HG02610 (cell line): ENCODE measurements around the gene FCSK.
A peak's percentile ranks its signal among the peaks of the same experiment; 100 is the strongest.

Experiments used
- ATAC-seq: cut with Tn5 transposase; IDR thresholded peaks from one replicate; pipeline ENCODE4 v1.9.1; 2021; ENCODE audit warnings: mild to moderate bottlenecking, moderate library complexity; ENCODE audit not compliant: unreplicated experiment

Gene FCSK

DNA sequence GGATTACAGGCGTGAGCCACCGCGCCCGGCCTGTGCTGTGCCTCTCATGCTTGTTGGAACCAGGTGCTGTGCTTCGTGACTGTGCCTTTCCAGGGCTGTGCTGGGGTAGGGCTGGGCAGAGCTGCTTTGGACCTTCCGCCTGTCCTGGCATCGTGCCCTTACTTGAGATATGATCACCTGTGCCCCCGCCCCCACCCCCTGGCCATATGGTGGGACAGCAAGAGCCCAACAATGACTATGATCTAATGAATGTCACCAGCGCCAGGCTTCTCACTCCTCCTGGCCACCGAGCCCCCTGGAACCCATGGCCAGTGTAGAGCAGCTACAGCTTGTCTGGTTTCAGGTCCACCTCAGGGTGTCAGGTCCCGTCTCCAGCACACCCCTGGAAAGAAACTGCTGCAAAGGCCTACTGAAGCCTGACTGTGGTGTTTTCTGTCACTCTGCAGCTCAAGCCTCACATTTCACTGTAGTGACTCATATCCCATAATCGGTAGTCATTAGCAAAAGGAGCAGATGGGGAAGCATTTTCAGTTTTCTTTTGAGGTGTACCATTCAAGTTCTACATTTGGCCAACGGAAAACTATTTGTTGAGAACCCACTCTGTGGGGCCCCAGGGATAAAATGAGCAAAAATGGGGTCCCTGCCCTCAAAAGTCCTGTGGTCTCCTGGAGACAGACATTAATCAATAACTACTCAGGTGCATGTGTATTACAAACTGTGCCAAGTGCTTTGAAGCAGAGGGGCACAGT is 22.1 kb downstream of the FCSK start:
- peak; percentile 88 for ATAC-seq

DNA sequence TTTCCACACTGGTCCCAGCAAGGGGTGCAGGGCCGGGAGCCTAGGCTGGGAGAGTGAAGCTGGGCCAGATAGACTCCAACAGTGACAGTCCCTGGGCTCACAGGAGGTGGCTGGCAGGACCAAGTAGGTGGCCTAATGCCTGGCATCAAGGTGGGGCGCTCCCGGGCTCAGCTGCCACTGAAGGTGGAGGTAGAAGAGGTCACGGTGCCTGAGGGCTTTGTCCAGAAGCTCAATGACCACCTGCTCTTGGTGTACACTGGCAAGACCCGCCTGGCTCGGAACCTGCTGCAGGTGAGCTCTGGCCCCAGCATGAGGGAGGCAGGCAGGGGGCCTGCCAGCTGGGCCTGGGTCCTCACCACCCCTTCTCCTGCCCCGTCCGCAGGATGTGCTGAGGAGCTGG is 23.8 kb downstream of the FCSK start:
- no peak for ATAC-seq

GRCh38 chr16:70478912-70479341 is 24.5 kb downstream of the FCSK start:
- no peak for ATAC-seq

- ATAC-seq: no peak
Observed at GRCh38 chr16:70480127-70481105, 26.0 kb downstream of the FCSK start.

GRCh38 chr16:70481929-70482536 is 27.6 kb downstream of the FCSK start:
- no peak for ATAC-seq

DNA sequence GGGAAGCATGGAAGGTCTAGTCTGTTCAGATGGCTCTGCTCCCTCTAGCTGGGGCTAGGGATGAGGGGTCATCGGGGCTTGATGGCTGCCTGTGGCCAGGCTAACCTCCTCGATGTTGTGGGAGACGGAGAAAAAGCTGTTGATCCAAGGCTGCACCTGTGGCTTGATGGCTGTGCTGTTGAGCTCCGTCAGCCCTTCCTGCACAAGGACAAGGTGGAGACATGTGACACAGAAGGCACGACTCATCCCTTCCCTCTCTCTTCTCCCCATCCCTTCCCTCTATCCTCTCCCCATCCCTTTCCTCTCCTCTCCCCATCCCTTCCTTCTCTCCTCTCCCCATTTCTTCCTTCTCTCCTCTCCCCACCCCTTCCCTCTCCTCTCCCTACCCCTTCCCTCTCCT is 28.2 kb downstream of the FCSK start:
- ATAC-seq: no peak

GRCh38 chr16:70483426-70483825 is 29.0 kb downstream of the FCSK start:
- peak; percentile 67 for ATAC-seq

- ATAC-seq: no peak
Observed at GRCh38 chr16:70484867-70485266, 30.5 kb downstream of the FCSK start.

- ATAC-seq: no peak
Observed at GRCh38 chr16:70490261-70490660, 35.9 kb downstream of the FCSK start.

- ATAC-seq: no peak
Observed at GRCh38 chr16:70493802-70494201, 39.4 kb downstream of the FCSK start.

GRCh38 chr16:70494202-70494770 is 39.9 kb downstream of the FCSK start:
- no peak for ATAC-seq

- no peak for ATAC-seq
Observed at GRCh38 chr16:70494777-70495176, 40.4 kb downstream of the FCSK start.

- ATAC-seq: peak; percentile 39
Observed at GRCh38 chr16:70495425-70496182, 41.2 kb downstream of the FCSK start.

GRCh38 chr16:70496513-70496912 is 42.1 kb downstream of the FCSK start:
- ATAC-seq: peak; percentile 62

DNA sequence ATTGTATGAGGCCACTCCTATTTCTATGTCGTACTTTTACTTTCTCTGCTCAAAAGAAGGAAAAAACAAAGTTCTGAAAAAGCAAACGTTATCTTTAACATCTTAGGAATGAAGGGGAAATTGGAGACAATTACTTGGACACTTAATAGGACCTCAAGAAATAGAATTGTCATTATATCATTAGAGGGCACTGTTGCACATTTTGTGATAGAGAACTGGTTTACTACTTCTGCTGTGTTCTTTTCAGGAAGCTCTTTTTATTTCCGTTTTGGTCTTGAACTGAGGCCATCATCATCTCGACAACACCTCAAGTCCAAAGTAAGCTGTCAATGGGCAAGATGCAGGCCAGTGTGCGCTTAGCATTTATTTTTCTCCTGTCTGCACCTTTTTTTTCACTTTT is 54.4 kb downstream of the FCSK start:
- no peak for ATAC-seq

DNA sequence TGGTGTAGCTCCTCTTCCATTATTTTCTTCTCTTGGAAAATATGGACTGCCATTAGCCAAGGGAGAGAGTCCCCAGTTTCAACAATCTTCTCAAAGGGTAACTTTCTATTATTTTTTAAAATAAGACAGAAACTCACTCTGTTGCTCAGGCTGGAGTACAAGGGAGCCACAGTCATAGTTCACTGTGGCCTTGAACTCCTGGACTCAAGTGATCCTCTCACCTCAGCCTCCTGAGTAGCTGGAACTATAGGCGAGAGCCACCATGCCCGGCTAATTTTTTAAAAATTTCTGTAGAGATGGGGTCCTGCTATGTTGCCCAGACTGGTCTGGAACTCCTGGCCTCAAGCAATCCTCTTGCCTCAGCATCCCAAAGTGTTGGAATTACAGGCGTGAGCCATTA is 55.8 kb downstream of the FCSK start:
- no peak for ATAC-seq

- ATAC-seq: no peak
Observed at GRCh38 chr16:70511833-70512232, 57.4 kb downstream of the FCSK start.

DNA sequence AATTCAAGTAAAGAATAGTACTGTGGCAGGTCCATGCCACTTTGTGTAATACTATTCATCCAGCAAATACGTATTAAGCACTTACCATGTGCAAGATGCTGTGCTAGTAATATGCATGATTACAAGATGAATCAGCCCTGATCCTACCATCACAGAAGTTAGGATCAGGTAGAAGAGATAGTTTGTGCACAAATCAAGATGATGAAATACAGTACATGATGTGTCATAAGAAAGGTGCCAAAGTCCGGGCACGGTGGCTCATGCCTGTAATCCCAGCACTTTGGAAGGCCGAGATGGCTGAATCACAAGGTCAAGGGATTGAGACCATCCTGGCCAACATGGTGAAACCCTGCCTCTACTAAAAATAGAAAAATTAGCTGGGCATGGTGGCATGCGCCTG is 58.1 kb downstream of the FCSK start:
- no peak for ATAC-seq

- ATAC-seq: no peak
Observed at GRCh38 chr16:70520612-70521297, 66.4 kb downstream of the FCSK start.
